HG02870 (cell line): ENCODE data around the gene FA2H.
A peak's percentile ranks its signal among the peaks of the same experiment; 100 is the strongest.
"Not testable (repeated sequence)": the region's sequence is repeated elsewhere in the genome, so short reads cannot be mapped to it uniquely, and the experiment has no call there.

ENCODE experiments used
- ATAC-seq: cut with Tn5 transposase; IDR thresholded peaks from one replicate; pipeline ENCODE4 v1.9.1; 2021; ENCODE audit warnings: mild to moderate bottlenecking, moderate library complexity; ENCODE audit not compliant: unreplicated experiment

The FA2H gene, protein sequence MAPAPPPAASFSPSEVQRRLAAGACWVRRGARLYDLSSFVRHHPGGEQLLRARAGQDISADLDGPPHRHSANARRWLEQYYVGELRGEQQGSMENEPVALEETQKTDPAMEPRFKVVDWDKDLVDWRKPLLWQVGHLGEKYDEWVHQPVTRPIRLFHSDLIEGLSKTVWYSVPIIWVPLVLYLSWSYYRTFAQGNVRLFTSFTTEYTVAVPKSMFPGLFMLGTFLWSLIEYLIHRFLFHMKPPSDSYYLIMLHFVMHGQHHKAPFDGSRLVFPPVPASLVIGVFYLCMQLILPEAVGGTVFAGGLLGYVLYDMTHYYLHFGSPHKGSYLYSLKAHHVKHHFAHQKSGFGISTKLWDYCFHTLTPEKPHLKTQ

GRCh38 chr16:74774223-74775139 is at the start of gene FA2H:
TSS of gene FA2H (minus strand) at chr16:74774820. CDS start at chr16:74774755, 65 bp downstream.
- peak; percentile 60 for ATAC-seq

DNA sequence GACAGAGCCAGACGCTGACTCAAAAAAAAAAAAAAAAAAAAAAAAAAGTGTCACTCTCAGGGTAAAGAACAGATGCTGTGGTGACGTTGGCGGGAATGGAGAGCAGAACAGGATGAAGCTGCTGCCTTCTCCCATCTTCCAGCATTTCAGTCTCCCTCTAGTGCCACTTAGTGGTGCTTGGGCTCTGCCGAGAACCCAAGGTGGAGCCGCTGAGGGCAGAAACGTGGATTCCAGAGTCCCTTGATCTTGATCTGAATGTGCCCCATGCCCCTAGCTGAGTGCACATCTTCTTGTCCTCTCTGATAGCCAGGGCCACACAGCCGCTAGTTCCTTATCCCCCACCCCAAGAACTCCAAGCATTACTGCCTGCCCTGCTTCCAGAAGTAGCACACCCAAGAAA is 43.2 kb upstream of the FA2H start:
- ATAC-seq, result no peak

DNA sequence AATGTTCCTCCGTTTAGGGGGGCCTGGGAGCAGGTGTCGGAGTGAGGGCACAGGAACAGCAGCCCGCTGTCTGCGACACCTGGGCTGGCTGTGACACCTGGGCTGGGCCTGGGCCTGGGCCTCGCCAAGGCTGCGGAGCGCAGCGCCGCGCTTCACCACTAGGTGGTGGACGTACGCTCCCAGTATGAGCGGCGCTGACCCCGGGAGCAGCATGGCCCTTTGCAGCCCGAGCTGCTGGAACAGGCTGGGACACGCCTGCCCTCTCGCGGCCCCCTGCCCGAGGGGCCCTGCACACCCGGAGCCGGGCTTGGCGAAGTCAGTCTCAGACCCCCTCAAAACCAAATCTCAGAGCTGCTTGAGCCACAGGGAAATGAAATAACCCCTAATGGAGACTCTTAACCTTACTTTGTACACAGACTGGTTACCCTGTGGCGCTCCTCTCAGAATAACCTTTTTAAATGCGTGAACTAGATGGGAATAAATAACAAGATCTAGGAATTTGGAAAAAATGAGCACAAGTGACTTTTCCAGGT is 38.6 kb upstream of the FA2H start:
- peak; percentile 86 for ATAC-seq

GRCh38 chr16:74811911-74812310 is 37.3 kb upstream of the FA2H start:
- ATAC-seq, result no peak

DNA sequence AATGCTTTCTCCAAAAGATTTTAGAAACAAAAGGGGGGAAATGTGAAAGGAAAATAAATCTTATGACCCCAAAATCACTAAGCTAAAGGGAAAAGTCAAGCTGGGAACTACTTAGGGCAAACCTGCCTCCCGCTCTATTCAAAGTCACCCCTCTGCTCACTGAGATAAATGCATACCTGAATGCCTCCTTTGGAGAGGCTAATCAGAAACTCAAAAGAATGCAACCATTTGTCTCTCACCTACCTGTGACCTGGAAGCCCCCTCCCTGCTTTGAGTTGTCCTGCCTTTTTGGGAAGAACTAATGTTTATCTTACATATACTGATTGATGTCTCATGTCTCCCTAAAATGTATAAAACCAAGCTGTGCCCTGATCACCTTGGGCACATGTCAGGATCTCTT is 36.6 kb upstream of the FA2H start:
- not testable (repeated sequence) for ATAC-seq

DNA sequence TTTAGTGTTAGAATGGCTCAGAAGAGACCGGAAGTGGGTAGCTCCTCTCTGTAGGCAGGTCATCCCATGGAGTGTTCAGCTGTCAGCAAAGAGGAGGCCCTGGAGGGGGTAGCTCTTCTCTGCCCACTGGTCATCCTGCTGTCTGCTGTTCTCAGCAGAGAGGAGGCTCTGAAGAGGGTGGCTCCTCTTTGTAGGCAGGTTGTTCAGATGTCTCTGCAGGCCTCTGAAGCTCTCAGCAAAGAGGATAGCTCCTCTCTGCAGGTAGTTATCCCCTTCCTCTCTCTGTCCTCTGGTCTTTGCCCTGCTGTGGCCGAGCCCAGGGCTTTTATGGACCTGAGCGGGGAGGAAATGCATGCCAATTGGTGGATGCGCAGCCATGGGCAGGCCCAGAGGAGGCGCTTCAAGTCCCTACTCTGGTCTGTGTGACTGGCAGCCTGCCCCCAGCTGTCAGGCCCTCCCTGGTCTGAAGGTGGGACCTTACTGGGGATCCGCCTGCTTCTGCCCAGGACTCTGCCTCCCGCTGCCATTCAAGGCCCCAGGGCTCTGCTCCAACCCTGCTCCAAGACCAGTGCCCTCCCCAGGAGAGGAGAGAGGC is 32.5 kb upstream of the FA2H start:
- no peak for ATAC-seq

GRCh38 chr16:74800216-74800871 is 25.7 kb upstream of the FA2H start:
- ATAC-seq, result no peak

GRCh38 chr16:74797414-74797813 is 22.8 kb upstream of the FA2H start:
- ATAC-seq, result no peak

DNA sequence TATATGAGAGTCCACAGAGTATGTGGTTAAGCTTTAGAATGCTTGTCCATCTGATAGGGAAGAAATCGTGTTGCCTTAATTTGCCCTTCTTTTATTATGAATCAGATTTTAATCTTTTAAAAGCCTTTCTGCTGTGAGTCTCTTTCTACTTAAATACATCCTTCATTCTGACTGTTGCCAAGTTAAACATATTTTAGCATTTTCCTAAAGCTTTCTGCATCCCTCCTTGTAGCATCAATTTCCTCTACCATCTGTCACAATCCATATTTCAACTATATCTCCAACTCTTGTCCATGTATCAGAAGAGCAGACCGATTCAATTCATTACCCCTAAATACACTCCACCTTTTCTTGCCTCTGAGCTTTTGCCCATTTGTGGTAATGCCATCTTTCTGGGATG is 20.5 kb upstream of the FA2H start:
- ATAC-seq, result no peak

- no peak for ATAC-seq
Observed at GRCh38 chr16:74794668-74795067, 20.0 kb upstream of the FA2H start.

DNA sequence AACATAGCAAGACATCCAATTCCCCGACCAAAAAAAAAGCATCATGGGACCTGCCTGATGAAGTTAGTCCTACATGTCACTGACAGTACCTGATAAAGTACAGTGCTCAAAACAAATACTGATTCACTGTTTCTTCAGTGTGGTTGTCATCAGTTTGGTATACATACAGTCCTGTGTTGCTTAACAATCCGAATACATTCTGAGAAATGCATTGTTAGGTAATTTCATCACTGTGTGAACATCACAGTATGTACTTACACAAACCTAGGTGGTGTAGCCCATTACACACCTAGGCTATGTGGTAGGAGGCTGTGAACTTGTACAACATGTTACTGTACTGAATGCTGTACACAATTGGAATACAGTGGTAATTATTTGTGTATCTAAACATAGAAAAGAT is 19.0 kb upstream of the FA2H start:
- no peak for ATAC-seq

DNA sequence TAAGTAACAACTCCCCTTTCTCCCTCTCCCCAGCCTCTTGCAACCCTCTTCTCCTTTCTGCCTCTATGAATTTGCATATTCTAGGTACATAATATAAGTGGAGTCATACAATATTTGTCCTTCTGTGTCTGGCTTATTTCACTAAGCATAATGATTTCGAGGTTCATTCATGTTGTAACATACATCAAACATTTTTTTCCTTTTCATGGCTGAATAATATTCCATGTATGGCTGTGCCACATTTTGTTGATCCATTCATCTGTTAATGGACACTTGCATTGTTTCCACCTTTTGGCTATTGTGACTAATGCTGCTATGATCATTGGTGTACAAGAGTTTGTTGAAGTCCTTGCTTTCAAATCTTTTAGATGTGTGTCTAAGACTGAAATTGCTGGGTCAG is 17.6 kb upstream of the FA2H start:
- ATAC-seq, result no peak

GRCh38 chr16:74791749-74792148 is 17.1 kb upstream of the FA2H start:
- ATAC-seq, result not testable (repeated sequence)

- ATAC-seq, result no peak
Observed at GRCh38 chr16:74788108-74788507, 13.5 kb upstream of the FA2H start.

DNA sequence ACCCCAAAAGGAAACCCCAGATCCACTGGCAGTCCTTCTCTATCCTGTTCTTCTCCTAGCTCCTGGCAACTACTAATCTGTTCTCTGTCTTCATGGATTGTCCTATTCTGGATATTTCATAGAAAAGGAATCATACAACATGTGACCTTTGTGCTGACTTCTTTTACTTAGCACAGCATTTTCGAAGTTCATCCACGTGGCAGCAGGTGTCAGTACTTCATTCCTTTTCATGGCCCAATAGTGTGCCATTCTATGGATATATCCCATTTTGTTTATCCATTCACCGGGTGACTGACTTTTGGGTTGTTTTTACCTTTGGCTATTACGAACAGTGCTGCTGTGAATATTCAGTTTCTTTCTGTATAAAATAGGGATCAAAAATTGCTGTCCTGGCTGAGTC is 10.4 kb upstream of the FA2H start:
- ATAC-seq, result no peak

DNA sequence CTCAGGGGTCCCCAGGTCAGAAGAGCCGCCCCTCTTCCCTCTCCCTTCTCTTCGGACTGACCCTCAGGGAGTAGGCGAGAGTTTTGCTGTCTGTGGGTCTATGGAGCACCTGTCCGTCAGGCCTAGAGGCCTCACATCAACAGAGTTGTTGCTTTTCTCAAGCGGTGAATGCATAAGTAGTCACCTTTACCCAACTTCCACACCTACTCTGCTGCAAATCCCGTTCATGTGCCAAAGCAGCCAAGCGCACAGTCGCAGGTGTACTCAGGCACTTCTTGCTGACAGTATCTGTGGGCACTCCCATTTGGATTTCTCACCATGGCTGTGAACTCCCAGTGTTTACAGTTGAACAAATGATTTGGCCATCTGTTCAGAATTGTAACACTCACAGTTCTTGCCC is 4.0 kb upstream of the FA2H start:
- no peak for ATAC-seq

DNA sequence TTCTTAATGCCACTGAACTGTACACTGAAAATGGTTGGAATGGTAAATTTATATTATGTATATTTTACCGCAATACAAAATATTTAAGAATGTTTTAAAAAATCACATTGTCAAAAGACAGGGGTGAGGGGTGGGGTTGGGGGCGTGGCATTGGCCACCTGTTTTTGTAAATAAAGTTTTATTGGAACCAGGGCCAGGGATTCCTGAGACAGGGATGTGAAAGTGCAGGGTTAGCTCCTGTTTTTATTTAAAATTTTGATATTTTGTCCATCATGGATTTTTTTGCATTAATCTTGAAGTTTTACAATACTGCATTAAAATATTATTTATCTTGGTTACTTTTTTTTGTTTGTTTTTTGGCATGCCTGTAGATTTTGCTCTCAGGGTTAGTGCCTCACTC is 2.3 kb upstream of the FA2H start:
- no peak for ATAC-seq

DNA sequence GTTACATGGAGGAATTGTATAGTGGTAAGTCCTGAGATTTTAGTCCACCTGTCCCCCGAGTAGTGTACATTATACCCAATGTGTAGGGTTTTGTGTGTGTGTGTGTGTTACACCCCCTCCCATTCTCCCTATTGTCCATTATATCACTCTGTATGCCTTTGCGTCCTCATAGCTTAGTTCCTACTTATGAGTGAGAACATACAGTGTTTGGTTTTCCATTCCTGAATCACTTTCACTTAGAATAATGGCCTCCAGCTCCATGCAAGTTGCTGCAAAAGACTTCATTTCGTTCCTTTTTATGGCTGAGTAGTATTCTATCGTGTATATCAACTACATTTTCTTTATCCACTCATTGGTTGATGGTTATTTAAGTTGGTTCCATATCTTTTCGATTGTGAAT is 635 bp upstream of the FA2H start:
- no peak for ATAC-seq

- ATAC-seq, result no peak
Observed at GRCh38 chr16:74773446-74774222, 986 bp downstream of the FA2H start.

DNA sequence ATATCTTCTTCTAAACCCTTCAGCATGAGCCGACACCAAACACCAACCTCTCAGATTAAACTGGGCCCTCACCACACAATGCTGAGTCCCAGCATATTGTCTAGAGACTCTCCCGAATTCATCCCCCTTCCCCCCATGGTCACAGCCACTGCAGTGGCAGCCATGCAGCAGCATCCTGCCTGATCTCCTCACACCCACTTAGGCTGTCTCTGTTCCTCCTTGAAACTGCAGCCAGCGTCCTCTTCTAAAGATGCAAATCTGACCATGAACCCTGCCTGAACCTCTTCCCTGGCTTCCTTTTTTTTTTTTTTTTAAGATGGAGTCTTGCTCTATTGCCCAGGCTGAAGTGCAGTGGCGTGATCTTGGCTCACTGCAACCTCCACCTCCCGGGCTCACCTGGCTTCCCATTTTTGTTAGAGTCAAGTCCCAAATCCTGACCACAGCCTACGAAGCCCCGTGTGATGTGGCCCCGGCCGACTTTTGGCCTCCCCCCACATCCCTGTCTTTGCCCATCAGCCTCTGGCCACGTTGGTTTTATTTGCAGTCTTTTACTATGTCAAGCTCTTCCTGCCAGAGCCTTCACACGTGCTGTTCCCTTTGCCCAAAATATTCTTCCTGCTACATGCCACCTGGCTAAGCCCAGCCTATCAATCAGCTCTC is 2.8 kb downstream of the FA2H start:
- peak; percentile 71 for ATAC-seq
